WTC11 (cell line): ENCODE data around the gene NLRP3.

Experiments
- CTCF ChIP-seq: fragments of 200-600 bp; IDR thresholded peaks from 2 replicates; pipeline ENCODE4 v1.8.0; 2022; ENCODE audit warnings: antibody characterized with exemption
- IRF2 ChIP-seq: sonication (generic); formaldehyde crosslinking; IDR thresholded peaks from 2 replicates; pipeline ENCODE4 v1.8.0; 2022; ENCODE audit warnings: low read depth, missing genetic modification reagents, borderline replicate concordance
- PREB ChIP-seq: sonication (generic); formaldehyde crosslinking; IDR thresholded peaks from 2 replicates; pipeline ENCODE4 v1.8.1; 2022; ENCODE audit warnings: mild to moderate bottlenecking, missing genetic modification reagents, moderate library complexity, borderline replicate concordance
- PRRX2 ChIP-seq: fragments of 250-450 bp; sonication (Bioruptor Pico); IDR thresholded peaks from 2 replicates; pipeline ENCODE4 v1.8.0; 2021; ENCODE audit warnings: mild to moderate bottlenecking
- ZNF121 ChIP-seq: sonication (generic); formaldehyde crosslinking; IDR thresholded peaks from 2 replicates; pipeline ENCODE4 v1.8.0; 2023; ENCODE audit warnings: missing genetic modification reagents

- TF ChIP-seq CTCF = no peak
- TF ChIP-seq PRRX2 = no peak
- no peak for TF ChIP-seq PREB (CRISPR knock-in tag)
- no peak for TF ChIP-seq ZNF121
- no peak for TF ChIP-seq IRF2
Measured at GRCh38 chr1:247411621-247412327, 4.2 kb upstream of the NLRP3 start.
